GM18502 (cell line): ENCODE measurements around the gene MGMT.

Source experiments
- ATAC-seq: cut with Tn5 transposase; IDR thresholded peaks from one replicate; pipeline ENCODE4 v1.9.1; 2021; ENCODE audit warnings: mild to moderate bottlenecking; ENCODE audit not compliant: unreplicated experiment, poor library complexity

Gene MGMT

DNA sequence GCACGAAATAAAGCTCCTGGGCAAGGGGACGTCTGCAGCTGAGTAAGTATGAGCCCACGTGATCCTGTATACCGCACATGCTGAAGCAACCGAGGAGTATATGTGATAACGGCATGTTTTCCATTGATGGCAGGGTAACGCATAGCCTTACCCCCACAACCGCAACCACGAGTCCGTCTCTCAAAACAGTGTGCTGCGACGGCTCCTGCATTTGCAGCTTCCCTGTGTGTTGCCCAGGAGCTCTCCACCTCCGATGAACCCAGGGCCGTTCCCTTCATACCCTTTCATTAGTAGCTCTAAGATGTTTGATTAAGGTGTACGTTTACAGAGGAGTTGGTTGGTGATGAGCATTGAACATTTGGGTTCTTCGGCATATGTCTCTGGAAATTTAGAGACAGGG, 69.3 kb downstream of the MGMT start:
- ATAC-seq, result no peak

DNA sequence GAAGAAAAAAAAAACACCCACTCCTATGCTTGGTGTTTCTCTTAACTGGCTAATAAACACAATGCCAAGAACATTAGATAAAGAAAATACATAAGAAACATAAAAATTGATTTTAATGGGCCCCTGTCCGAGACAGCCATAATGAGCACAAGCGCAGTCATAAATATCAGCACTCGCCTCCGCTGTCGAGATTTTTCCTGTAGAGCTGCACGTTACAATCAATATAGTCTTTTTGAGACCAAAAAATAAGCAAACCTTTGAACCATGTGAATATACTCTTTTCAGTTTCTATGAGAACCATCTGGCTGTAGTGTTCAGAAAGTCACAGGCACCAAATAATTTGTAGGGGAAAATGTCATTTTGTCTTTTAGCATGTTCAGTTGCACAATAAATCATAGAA, 70.1 kb downstream of the MGMT start:
- no peak for ATAC-seq

DNA sequence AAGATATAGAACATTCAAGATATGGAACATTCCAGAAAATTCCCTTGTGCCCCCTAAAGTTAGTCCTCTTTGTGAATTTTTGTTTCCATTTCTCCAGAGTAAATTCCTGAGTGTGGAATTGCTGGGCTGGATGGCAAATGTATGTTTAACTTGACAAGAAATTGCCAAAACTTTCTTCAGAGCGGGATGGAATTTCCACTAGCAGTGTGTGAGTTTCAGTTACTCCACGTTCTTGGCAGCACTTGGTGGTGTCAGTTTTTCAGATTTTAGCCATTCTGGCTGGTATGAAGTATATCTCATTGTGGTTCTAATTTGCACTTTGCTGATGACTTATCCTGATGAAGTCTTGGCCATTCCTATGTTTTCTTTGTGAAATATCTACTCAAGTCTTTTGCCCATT, 71.2 kb downstream of the MGMT start:
- no peak for ATAC-seq

DNA sequence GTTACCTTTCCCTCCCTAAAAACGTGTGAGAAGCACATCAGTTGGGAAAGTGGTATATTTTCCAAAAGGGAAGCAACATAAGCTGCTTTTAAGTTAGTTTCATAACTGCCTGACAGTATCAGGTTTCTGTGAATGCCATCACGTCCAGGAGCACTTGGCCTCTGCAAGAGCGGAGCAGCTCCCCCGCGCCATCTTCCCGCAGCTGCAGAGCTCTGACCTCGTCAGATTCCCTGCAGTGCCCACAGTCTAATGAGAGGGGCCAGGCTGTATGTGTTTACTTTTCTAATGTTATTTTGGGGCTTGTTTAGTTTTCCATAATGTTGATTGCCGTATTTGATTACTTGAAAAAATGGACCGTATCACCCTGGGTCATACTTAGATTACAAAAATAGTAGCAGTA, 74.2 kb downstream of the MGMT start:
- no peak for ATAC-seq

DNA sequence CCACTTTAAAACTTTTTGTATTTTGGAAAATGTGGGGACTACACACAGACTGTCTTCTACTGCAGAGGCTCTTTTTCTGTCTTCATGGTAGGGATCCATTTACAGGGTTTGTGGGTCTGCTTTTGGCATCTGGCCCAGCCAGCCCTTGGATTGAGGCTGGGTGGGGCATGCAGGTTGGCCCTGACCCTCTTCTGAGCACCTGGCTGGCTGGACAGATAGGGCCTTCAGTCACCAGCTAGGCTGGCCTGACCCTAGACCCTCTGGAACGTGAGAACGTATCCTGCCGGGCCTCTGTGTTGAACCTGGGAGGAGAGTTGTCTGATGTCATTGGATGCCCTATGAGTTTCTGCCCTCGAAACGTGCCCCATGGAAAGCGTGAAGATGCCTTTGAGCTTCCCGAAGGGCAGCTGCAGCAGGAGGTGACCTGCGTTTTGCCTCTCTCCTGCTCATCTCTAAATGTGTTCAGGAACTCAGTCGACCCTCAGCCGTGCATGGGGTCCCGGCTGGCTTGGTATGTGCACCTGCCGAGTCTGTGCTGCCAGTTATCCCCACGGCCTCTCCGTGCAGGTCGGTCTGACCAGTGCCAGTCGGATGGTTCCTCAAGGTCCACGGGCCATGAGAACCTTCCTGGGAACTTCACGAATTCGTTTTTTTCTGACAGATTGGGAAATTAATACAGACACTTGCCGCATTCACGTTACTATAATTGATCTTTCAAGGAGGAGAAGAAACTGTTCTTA, 74.9 kb downstream of the MGMT start:
- ATAC-seq, result no peak

DNA sequence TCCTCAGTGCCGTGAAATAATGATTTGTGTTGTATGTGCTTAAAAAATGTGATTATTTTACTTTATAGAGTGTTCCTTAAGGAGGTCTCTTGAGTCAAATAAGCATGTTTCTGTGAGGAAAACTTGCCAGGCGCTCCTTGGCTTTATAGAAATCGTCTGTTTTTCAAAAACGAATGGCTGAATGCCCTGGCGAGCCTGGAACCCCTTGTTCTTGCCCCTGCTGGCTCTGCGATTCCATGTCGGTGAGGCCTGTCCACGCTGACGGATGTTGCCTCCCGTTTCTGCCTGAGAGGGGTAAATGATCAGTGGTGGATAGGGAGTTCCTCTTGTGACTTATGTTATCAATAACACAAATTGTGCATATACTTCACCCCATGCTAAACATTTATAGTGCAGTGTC, 75.5 kb downstream of the MGMT start:
- no peak for ATAC-seq

DNA sequence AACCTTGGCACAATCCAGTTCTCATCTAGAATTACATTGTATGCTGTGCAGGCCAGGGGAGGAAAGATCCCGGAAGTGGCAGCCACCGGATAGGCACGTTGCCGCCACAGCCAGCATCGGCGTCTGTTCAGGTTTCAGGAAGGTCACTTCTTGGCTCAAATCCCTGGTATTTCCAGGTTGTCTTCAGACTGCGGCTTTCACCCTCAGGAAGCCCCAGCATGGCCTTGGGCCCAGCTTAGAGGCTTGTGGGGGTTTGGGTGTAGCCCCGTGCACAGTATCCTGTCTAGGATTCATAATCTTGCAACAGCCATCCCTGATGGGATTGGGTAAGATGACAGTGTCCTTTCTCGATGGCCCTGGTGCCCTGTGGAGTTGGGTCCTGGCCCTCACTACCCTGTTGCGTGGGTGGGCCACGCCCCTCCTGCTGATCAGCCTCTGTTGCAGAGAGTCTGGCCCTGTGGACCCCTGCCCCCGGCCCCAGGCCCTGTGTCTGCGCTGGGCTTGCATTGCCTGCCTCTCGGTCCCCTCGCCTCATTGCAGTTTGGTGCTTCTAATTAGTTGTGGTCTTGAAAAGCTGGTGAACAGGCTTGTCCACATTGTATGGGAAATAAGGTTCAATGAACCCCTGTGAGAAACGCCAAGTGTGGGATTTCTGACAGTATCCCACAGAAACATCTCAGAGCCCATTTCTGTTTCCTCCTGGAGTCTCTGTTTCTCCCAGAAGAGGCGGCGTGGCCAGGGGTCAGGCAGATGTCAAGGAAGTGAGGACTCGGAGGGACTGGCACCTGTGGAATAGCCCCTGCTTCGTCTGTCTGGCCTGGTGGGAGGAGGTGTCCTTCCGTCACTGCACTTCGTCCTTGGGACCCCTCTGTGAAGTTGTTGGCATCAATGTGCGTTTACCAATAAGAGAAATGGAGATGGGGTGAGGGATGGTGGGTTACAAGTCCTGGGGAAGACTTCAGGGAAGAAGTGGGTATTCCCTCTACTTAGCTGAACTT, 77.5 kb downstream of the MGMT start:
- ATAC-seq, result no peak

DNA sequence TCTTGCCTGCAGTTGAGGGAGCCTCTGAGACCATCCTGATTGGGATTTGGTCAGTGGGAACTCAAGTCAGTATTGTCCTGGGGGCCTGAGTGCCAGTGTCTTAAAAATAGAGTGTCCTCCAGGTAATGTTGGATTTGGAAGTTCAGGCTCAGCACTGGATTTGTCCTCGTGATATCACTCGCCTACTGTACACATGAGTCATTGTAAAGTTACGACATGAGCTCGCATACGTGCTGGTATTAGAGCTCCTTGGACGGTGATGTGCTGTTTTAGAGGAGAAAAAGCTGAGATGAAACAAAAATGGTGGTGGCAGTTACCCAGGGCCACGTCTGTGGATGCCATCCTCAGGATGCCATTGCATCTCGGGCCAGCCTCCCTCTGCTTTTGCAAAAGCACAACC, 78.2 kb downstream of the MGMT start:
- ATAC-seq, result no peak

DNA sequence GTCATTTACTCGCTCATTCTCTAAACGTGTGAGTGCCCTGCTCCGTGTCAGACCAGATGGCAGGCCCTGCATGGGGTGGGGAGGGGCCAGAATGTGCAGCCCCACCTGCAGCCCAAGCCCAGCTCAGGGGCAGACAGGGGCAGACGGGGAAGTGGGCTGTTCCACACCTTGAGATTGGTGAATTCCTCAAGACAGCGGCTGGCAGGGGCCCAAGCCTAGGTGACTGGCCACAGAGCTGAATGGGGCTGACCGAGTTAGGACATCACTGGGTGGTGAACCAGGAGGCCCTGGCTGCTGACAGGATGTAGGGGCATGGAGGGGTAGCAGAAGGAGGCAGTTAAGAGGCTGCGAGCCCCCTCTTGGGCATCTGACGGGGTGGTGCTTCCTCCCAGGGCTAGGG, 79.1 kb downstream of the MGMT start:
- no peak for ATAC-seq

DNA sequence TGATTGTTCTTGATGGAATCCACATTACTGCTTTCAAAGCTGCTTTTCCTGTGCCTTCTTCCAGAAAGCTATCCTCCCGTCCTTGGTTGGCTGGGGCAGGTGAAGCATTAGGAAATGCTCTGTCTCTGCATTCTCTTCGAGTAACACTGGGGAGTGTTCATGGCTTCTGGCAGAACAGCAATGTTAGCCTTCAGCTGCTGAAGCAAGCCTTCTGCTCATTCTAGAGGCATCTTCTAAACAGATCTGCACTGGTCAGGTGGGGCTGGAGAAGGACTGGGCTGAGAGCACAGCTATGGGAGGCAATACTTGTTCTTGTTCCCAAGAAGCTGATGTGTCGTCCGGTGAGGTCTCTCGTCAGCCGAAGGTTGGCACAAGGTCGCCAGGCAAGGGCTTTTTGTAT, 80.6 kb downstream of the MGMT start:
- ATAC-seq, result no peak

DNA sequence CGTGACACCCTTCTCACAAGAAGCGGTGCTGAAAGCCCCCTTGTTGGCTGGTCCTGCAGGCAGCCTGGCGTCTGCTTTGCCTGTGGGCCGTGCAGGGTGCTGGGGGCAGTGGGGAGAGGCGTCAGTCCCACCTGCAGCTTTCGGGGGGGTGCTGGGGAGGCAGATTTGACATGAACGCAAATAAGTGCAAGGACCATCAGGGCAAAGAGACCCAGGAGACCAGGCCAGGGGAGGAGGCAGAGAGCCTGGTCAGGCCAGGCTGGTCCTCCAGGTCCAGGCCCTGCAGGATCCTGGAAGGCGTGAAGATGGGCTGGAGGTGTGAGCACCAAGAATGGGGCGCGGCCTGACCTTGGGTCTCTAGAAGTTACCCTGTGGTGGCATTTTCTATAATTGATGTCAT, 81.6 kb downstream of the MGMT start:
- ATAC-seq, result no peak

DNA sequence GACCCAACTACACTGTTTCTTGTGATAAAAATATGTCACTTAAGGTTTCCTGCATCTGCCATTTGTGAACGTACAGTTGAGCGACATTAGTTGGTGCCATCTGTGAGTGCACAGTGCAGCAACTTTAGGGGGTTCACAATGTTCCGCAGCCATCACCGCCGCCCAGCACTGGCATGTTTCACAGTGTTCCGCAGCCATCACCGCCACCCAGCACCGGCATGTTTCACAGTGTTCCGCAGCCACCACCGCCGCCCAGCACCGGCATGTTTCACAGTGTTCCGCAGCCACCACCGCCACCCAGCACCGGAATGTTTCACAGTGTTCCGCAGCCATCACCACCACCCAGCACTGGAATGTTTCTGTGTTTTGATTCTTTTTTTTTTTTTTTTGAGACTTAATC, 83.0 kb downstream of the MGMT start:
- ATAC-seq, result no peak

DNA sequence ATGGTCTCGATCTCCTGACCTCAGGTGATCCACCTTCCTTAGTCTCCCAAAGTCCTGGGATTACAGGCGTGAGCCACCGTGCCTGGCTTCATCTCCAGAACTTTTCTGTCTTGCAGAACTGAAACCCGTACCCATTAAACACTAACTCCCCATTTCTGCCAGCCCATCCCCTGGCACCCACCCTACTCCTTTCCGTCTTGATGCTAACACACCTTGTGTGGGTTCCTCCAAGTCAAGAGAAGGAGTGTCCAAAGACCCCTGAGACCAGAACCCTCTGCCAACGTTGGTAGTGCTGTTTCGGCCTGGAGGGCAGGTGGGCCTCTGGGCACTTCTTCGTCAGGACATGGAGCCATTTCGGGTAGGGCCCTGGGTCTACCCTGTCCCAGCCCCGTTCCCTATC, 83.6 kb downstream of the MGMT start:
- no peak for ATAC-seq

DNA sequence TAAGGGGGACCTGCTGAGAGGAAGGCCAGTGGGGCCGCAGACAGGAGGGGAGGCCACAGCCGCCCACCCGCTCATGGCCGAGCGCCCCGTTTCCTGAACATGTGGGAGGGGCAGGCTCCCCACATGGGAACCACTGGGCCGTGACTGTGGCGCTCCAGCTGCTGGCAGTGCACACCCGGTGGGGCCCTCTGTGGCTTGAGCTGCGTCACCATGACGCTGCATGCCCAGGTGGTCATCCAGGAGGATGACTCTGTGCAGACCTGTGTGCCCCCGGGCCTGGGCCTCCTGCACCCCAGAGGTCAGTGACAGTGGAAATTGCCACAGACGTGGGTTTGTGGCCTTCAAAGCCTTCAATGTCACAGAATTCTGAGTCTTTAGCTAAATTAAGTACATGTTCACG, 85.1 kb downstream of the MGMT start:
- peak; percentile 94 for ATAC-seq

DNA sequence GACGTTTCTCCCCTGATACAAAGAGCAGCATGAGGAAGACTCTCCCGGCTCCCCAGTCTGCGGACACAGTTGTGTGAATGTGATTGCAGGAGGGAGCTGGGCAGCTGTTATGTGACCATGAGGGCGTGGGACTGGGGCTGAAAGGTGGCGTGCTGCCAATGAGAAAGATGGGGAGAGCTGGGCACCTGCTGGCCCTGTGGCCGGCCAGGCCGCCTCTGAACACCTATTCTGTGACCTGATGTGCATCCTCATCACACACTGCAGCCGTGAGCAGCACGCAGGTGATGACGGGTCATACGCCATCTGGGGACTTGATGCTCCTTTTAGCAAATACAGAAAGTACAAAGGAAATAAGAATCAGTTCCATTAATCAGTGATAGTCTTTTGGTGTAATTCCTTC, 86.9 kb downstream of the MGMT start:
- ATAC-seq, result no peak

DNA sequence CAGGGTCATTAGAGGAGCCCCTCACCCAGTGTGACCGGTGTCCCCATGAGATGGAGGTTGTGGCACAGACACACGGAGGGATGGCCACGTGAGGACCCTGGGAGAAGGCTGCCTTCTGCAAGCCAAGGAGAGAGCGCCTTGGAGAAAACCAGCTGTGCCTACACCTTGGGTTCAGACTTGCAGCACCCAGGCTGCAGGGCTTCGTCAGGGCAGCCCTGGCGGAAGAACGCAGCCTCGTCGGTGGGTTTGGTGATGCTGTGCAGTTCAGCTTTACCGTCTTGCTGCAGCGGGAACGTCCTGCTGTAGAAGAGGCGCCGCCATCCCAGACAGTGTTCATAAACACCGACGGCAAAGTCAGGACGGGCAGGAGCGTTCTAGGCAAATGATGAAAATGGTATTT, 89.3 kb downstream of the MGMT start:
- no peak for ATAC-seq

DNA sequence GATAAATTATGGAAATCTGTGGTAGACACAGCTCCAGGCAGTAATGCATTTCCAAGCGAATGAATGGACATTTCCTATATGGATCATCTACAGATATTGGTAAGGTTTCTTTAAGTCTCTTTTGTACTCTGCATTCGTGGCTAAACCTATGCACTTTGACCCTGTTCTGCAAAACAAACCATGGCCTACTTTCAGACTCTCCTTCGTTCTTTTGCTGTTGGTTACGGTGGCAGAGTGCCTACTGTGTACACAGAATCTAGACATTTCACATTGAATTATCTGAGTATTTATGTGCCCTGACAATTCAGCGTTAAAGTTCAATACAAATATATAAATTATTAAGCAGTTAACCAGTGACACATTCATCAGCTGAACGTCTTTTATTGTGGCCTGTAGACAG, 93.3 kb downstream of the MGMT start:
- ATAC-seq, result no peak

DNA sequence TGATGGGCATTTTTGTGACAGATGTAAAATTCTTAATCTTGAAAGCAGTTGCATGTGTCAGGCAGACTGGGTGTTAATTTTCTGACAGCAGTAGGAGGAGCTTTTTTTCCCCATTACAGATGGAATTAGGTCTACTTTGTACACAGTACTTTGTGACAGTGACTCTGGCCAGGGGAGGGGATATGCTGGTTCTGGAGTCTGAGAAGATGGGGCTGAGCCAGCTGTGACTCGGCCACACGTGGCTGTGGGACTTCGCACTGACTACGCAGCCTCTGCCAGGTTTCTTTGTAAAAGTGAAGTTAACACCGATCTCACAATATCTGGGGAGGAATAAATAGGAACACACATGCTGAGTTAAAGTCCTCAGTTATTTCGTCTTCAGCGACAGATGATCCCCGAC, 95.4 kb downstream of the MGMT start:
- ATAC-seq, result no peak

DNA sequence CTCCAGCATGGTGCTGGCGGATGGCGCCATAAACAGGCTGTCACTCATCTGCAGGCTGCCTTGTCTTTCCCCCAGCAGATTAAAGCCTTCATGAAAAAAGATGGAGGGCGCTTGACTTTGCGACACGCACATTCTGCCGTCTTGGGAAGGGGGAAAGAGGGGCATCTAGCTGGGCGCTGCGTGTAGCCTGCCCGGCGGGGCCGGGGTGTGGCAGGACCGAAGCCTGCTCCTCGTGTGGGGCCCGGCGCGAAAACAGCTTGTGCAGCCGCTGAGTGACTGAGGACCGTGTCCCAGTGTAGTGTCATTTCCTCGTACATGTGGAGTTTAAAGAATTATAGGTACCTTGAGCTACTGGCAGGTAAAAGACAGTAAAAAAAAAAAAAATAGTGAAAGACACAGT, 97.9 kb downstream of the MGMT start:
- no peak for ATAC-seq

DNA sequence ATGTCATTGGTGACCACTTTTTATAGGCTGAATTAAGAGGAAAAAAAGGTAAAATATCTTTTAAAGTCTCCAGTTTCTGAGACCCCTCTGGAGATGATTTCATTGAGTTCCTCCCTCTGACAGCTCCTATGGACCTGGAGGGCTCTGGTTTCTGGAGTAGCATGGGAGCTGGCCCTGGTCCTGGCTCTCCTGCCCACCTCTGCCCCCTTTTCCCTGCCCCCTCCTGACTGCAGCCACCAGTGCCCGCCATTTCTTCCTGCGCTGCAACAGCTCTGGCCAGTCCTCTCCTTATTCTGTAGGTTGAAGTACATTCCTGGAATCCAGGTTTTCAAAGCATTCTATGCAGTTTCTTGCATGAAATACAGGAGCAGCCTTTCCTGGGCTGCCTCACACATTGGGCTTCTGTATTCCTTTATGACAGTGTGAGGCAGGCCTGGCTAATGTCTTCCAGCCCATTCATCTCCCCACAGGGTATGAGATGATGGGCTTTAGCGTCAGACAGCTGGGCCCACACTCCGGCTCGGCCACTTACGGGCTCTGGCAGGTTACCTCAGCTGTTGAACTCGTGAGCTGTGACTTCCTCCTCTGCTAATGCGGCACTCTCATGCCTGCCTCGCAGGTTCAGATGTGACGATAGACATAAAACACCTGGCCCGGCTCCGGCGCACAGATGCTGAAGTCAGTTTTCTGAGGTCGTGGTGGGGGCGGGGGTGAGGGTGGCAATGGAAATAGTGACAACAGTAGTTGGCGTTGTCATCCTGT, 101.7 kb downstream of the MGMT start:
- ATAC-seq, result no peak

DNA sequence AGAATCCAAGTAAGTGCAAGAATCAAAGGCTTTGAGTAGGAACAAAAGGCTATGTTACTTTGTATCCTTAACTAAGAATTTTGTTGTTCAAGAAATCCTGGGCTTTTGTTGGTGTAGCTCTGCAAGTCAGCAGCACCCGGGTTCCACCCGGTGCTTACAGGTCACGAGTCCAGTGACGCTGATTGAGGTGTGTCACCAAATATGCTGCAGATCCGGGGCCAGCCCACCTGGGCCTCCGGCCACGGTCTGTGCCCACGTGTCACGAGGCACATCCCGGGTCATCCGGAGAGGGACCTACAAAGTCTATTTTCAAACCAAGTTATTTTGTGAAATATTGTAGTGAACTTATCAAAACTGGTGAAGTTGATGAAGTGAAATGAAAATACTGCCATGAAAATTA, 103.1 kb downstream of the MGMT start:
- no peak for ATAC-seq
